Liver (tissue), 9 donors: ENCODE results near the gene LRRN2. TPM values are rescaled to one million over a fixed set of nuclear protein-coding genes. Genes with fewer than 3 reads are reported as not detected.

Experiments
- DNase-seq: peaks from one replicate; pipeline ENCODE4 v3.0.0-alpha.2; 2017; ENCODE audit warnings: low spot score
- H3K27ac ChIP-seq, 2 donors: one replicate each; pipeline ENCODE4 v1.7.0; 2013; ENCODE audit warnings: inconsistent platforms in 2 of 2, low read length in 2 of 2, control low read depth in 1 of 2, low read depth in 1 of 2, mild to moderate bottlenecking in 1 of 2
- H3K27me3 ChIP-seq, 4 donors: one replicate each; pipeline versions ENCODE4 v1.6.1 to v1.7.0; 2013; ENCODE audit warnings: low read length in 3 of 4, inconsistent platforms in 1 of 4, mild to moderate bottlenecking in 1 of 4, moderate library complexity in 1 of 4; ENCODE audit not compliant: control insufficient read depth in 4 of 4, insufficient read depth in 4 of 4
- H3K36me3 ChIP-seq, 4 donors: one replicate each; pipeline versions ENCODE4 v1.6.1 to v1.7.0; 2013; ENCODE audit warnings: low read length in 3 of 4, mild to moderate bottlenecking in 3 of 4, low read depth in 1 of 4, moderate library complexity in 1 of 4; ENCODE audit not compliant: control insufficient read depth in 4 of 4, insufficient read depth in 3 of 4
- H3K4me1 ChIP-seq, 4 donors: one replicate each; pipeline versions ENCODE4 v1.6.1 to v1.7.0; 2013; ENCODE audit warnings: low read length in 3 of 4, mild to moderate bottlenecking in 3 of 4, moderate library complexity in 1 of 4; ENCODE audit not compliant: control insufficient read depth in 4 of 4, insufficient read depth in 4 of 4
- H3K4me3 ChIP-seq, 3 donors: one replicate each; pipeline versions ENCODE4 v1.6.1 to v1.7.0; 2013; ENCODE audit warnings: low read length in 3 of 3, control low read depth in 1 of 3, low read depth in 1 of 3, mild to moderate bottlenecking in 1 of 3
- H3K9ac ChIP-seq, 2 donors: one replicate each; pipeline ENCODE4 v1.7.0; 2013; ENCODE audit warnings: low read length in 2 of 2, mild to moderate bottlenecking in 2 of 2, moderate library complexity in 2 of 2, control low read depth in 1 of 2, low read depth in 1 of 2
- H3K9me3 ChIP-seq, 4 donors: one replicate each; pipeline versions ENCODE4 v1.6.1 to v1.7.0; 2013; ENCODE audit warnings: low read length in 3 of 4; ENCODE audit not compliant: control insufficient read depth in 4 of 4
- EGR1 ChIP-seq, 2 donors: IDR thresholded peaks; 2 replicates each; pipeline ENCODE4 v1.6.1; 2016 to 2018; ENCODE audit warnings: antibody characterized with exemption in 2 of 2, low read depth in 2 of 2
- FOXA1 ChIP-seq: IDR thresholded peaks from 2 replicates; pipeline ENCODE4 v1.6.1; 2016; ENCODE audit warnings: antibody characterized with exemption
- FOXA2 ChIP-seq: IDR thresholded peaks from 2 replicates; pipeline ENCODE4 v1.6.1; 2016; ENCODE audit warnings: antibody characterized with exemption
- GABPA ChIP-seq, 2 donors: IDR thresholded peaks in 1 of 2; conservative IDR thresholded peaks in 1 of 2; 2 replicates each; pipeline ENCODE4 v1.6.1; 2016; ENCODE audit warnings: antibody characterized with exemption in 2 of 2, mild to moderate bottlenecking in 1 of 2, moderate library complexity in 1 of 2
- HNF4A ChIP-seq, 2 donors: conservative IDR thresholded peaks; 2 replicates each; pipeline ENCODE4 v1.6.1; 2016; ENCODE audit warnings: antibody characterized with exemption in 2 of 2, mild to moderate bottlenecking in 2 of 2
- HNF4G ChIP-seq: IDR thresholded peaks from 2 replicates; pipeline ENCODE4 v1.6.1; 2016; ENCODE audit warnings: antibody characterized with exemption
- JUND ChIP-seq, 2 donors: IDR thresholded peaks; 2 replicates each; pipeline ENCODE4 v1.6.1; 2016; ENCODE audit warnings: antibody characterized with exemption in 2 of 2
- NR2F2 ChIP-seq: IDR thresholded peaks from 2 replicates; pipeline ENCODE4 v1.6.1; 2016; ENCODE audit warnings: antibody characterized with exemption
- RAD21 ChIP-seq, 2 donors: IDR thresholded peaks; 2 replicates each; pipeline ENCODE4 v1.6.1; 2016; ENCODE audit warnings: antibody characterized with exemption in 2 of 2, mild to moderate bottlenecking in 2 of 2
- RXRA ChIP-seq, 2 donors: IDR thresholded peaks; 2 replicates each; pipeline ENCODE4 v1.6.1; 2017 to 2018; ENCODE audit warnings: antibody characterized with exemption in 2 of 2, mild to moderate bottlenecking in 1 of 2
- SP1 ChIP-seq: IDR thresholded peaks from 2 replicates; pipeline ENCODE4 v1.6.1; 2018; ENCODE audit warnings: antibody characterized with exemption, mild to moderate bottlenecking
- TAF1 ChIP-seq: conservative IDR thresholded peaks from 2 replicates; pipeline ENCODE4 v1.6.1; 2016; ENCODE audit warnings: antibody characterized with exemption, mild to moderate bottlenecking
- YY1 ChIP-seq: IDR thresholded peaks from 2 replicates; pipeline ENCODE4 v1.6.1; 2016; ENCODE audit warnings: antibody characterized with exemption, mild to moderate bottlenecking
- WGBS: extraction: QIAGEN DNeasy Blood & Tissue Kit; methylation state at CpG from one replicate; pipeline ENCODE4 v1.1.7; 2013; 5-methylcytosine and 5-hydroxymethylcytosine counted together
- polyA plus RNA-seq, 2 donors: library from polyadenylated mRNA; stranded (reverse) in 1 of 2; unstranded in 1 of 2; fragments of 200-250 nt in 1 of 2; fragments of >200 nt in 1 of 2; fragmentation: Nextera tagmentation in 1 of 2; extraction: Ambion mirVana in 1 of 2; gene quantifications; one replicate each; pipeline versions ENCODE4 v1.2.1 to v1.2.3, GENCODE V29; 2013 to 2015
- total RNA-seq, 2 donors: library from RNA; depleted of rRNA; stranded (reverse); fragments of >200 nt; gene quantifications; one replicate each; pipeline ENCODE4 v1.2.3, GENCODE V29; 2014
- TF ChIP-seq, protein P1 (sequence below): IDR thresholded peaks from 2 replicates; pipeline ENCODE4 v1.6.1; 2016; ENCODE audit warnings: antibody characterized with exemption
- TF ChIP-seq, protein P2 (sequence below): IDR thresholded peaks from 2 replicates; pipeline ENCODE4 v1.6.1; 2016; ENCODE audit warnings: antibody characterized with exemption
- TF ChIP-seq, protein P3 (sequence below): fragments of 150-350 bp; IDR thresholded peaks from 2 replicates; pipeline ENCODE4 v1.5.1; 2017; ENCODE audit warnings: improper control_type of control experiment, low read depth, low read length; ENCODE audit not compliant: missing input control
- TF ChIP-seq, protein P4 (sequence below): IDR thresholded peaks from 2 replicates; pipeline ENCODE4 v1.6.1; 2016; ENCODE audit warnings: antibody characterized with exemption
- TF ChIP-seq, protein P5 (sequence below): IDR thresholded peaks from 2 replicates; pipeline ENCODE4 v1.6.1; 2016; ENCODE audit warnings: antibody characterized with exemption, mild to moderate bottlenecking
- donor health status: healthy.
- donor health status: healthy.
- donor health status: healthy.
- donor health status: healthy.
- donor health status: healthy.

The LRRN2 gene
- total and polyA plus RNA-seq, 4 donors, result 0.13 to 2.8 (median 0.28) TPM

DNA sequence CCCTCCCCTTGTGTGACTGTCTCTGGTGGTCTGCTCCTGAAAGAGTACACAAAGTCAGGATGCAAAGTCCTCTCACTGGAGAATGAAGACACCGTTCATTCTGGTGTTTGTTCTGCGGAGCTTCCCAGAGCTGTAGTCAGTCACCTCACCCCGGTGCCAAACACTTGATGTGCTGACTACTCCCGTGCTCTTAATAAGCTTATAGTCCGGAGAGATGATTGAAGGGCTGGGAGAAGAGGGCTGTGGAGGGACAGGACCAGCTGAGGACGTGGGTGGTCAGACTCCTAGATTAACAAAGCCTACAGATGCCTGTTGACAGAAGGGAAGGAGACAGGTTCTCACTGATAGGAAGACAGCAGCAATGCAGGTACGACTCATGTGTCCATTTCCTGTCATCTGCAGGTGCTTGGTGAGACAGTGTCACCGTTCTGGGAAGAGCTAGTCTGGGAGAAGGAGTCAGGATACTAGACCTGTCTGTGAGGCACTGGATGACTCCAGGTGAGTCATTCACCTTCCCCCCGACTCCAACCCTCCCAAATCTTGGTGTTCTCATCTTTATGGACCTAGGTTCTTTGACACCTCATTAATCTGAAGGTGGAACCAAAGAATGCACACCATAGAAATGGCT is 40.4 kb upstream of the LRRN2 start (continued):
- TF ChIP-seq, protein P1, sequence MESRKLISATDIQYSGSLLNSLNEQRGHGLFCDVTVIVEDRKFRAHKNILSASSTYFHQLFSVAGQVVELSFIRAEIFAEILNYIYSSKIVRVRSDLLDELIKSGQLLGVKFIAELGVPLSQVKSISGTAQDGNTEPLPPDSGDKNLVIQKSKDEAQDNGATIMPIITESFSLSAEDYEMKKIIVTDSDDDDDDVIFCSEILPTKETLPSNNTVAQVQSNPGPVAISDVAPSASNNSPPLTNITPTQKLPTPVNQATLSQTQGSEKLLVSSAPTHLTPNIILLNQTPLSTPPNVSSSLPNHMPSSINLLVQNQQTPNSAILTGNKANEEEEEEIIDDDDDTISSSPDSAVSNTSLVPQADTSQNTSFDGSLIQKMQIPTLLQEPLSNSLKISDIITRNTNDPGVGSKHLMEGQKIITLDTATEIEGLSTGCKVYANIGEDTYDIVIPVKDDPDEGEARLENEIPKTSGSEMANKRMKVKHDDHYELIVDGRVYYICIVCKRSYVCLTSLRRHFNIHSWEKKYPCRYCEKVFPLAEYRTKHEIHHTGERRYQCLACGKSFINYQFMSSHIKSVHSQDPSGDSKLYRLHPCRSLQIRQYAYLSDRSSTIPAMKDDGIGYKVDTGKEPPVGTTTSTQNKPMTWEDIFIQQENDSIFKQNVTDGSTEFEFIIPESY, result no peak

DNA sequence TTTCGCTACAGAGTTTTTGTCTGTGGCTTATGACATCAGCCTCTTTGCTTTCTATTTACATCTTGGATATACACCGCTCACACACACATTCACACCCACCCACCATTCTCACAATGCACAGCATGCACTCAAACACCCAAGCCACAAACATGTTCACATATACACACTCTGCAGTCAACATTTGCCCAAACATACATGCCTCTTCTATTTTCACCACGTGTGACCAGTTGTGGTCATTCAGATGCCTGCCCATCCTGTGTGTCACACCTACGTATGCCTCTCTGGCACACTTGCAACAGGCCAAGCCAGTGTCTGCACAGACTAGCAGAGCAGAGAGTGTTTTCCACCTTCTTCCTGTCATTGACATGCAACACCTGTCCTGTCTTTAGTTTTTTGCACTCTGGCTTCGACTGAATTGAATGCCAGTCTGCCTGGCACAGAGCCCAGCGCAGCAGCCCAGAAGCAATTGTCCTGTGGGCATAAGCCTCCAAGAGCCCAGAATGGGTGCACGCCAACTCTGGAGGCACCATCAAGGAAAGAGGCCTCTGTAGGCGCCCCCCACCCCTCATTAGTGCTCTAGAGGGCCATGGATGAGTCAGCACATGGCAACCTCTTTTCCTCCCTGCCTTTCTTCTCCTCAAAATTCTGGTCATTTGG is 37.7 kb upstream of the LRRN2 start:
- no peak overlapping the region for H3K9ac ChIP-seq
- H3K27me3 ChIP-seq, result no peaks in the 10 kb centered on the region
- TF ChIP-seq, protein P1, result no peak
- TF ChIP-seq EGR1 (IDR thresholded peaks at IDR 0.05; ENCODE audit: low read depth in 2 of 2) (no peak), TAF1 (no peak), HNF4A (conservative IDR thresholded peaks at IDR 0.05) (no peak), YY1 (no peak), SP1 (no peak), JUND (IDR thresholded peaks at IDR 0.05) (no peak), FOXA1 (no peak), GABPA (IDR thresholded peaks at IDR 0.05 in 1 of 2, conservative IDR thresholded peaks at IDR 0.05 in 1 of 2) (no peak), FOXA2 (no peak), RAD21 (IDR thresholded peaks at IDR 0.05) (no peak), HNF4G (no peak), RXRA (IDR thresholded peaks at IDR 0.05) (no peak), NR2F2 (no peak)
- TF ChIP-seq, protein P2, sequence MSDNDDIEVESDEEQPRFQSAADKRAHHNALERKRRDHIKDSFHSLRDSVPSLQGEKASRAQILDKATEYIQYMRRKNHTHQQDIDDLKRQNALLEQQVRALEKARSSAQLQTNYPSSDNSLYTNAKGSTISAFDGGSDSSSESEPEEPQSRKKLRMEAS, result no peak
- TF ChIP-seq, protein P3, sequence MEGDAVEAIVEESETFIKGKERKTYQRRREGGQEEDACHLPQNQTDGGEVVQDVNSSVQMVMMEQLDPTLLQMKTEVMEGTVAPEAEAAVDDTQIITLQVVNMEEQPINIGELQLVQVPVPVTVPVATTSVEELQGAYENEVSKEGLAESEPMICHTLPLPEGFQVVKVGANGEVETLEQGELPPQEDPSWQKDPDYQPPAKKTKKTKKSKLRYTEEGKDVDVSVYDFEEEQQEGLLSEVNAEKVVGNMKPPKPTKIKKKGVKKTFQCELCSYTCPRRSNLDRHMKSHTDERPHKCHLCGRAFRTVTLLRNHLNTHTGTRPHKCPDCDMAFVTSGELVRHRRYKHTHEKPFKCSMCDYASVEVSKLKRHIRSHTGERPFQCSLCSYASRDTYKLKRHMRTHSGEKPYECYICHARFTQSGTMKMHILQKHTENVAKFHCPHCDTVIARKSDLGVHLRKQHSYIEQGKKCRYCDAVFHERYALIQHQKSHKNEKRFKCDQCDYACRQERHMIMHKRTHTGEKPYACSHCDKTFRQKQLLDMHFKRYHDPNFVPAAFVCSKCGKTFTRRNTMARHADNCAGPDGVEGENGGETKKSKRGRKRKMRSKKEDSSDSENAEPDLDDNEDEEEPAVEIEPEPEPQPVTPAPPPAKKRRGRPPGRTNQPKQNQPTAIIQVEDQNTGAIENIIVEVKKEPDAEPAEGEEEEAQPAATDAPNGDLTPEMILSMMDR, result no peak
- TF ChIP-seq, protein P4, sequence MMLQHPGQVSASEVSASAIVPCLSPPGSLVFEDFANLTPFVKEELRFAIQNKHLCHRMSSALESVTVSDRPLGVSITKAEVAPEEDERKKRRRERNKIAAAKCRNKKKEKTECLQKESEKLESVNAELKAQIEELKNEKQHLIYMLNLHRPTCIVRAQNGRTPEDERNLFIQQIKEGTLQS, result no peak
- TF ChIP-seq, protein P5, sequence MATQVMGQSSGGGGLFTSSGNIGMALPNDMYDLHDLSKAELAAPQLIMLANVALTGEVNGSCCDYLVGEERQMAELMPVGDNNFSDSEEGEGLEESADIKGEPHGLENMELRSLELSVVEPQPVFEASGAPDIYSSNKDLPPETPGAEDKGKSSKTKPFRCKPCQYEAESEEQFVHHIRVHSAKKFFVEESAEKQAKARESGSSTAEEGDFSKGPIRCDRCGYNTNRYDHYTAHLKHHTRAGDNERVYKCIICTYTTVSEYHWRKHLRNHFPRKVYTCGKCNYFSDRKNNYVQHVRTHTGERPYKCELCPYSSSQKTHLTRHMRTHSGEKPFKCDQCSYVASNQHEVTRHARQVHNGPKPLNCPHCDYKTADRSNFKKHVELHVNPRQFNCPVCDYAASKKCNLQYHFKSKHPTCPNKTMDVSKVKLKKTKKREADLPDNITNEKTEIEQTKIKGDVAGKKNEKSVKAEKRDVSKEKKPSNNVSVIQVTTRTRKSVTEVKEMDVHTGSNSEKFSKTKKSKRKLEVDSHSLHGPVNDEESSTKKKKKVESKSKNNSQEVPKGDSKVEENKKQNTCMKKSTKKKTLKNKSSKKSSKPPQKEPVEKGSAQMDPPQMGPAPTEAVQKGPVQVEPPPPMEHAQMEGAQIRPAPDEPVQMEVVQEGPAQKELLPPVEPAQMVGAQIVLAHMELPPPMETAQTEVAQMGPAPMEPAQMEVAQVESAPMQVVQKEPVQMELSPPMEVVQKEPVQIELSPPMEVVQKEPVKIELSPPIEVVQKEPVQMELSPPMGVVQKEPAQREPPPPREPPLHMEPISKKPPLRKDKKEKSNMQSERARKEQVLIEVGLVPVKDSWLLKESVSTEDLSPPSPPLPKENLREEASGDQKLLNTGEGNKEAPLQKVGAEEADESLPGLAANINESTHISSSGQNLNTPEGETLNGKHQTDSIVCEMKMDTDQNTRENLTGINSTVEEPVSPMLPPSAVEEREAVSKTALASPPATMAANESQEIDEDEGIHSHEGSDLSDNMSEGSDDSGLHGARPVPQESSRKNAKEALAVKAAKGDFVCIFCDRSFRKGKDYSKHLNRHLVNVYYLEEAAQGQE, result no peak
- WGBS, result 81% methylated on average over 8 of the region's 8 CpGs
- DNase-seq, result no peak
- H3K9me3 ChIP-seq, result no peaks in the 10 kb centered on the region
- no peaks in the 10 kb centered on the region for H3K4me1 ChIP-seq
- no peak overlapping the region for H3K4me3 ChIP-seq
- no peaks in the 10 kb centered on the region for H3K36me3 ChIP-seq
- no peak overlapping the region for H3K27ac ChIP-seq
